Esophagus squamous epithelium (tissue), 5 donors: Measurements from ENCODE around the gene CPXM2. TPM values are rescaled to one million over a fixed set of nuclear protein-coding genes. Genes with fewer than 3 reads are reported as not detected.
"Not testable (repeated sequence)": the region's sequence is repeated elsewhere in the genome, so short reads cannot be mapped to it uniquely, and the experiment has no call there.

ENCODE experiments used
- DNase-seq: peaks from one replicate; lab custom pipeline; 2025; lab: John Stamatoyannopoulos, UW
- H3K27ac ChIP-seq, 4 donors: fragments of 200-600 bp; sonication (generic); one replicate each; pipeline ENCODE4 v1.5.1; 2016 to 2019; ENCODE audit warnings: mild to moderate bottlenecking in 1 of 4
- H3K27me3 ChIP-seq, 4 donors: fragments of 200-600 bp; sonication (generic); 1 replicate in 3 of 4; 2 replicates in 1 of 4; pipeline versions ENCODE4 v1.5.1 to v1.6.0; 2017 to 2021; ENCODE audit warnings: antibody characterized with exemption in 1 of 4
- H3K36me3 ChIP-seq, 3 donors: fragments of 200-600 bp; sonication (generic); one replicate each; pipeline ENCODE4 v1.5.1; 2016 to 2019
- H3K4me1 ChIP-seq, 3 donors: fragments of 200-600 bp; sonication (generic); one replicate each; pipeline ENCODE4 v1.5.1; 2017 to 2019
- H3K4me3 ChIP-seq, 4 donors: fragments of 200-600 bp; sonication (generic); 1 replicate in 3 of 4; 2 replicates in 1 of 4; pipeline ENCODE4 v1.5.1; 2016 to 2019; ENCODE audit warnings: mild to moderate bottlenecking in 2 of 4, moderate library complexity in 1 of 4
- H3K9me3 ChIP-seq, 3 donors: fragments of 200-600 bp; sonication (generic); one replicate each; pipeline ENCODE4 v1.5.1; 2016 to 2019
- CTCF ChIP-seq, 6 experiments: fragments of 450-650 bp in 4 of 6; fragments of 200-600 bp in 2 of 6; sonication (generic) in 2 of 6; IDR thresholded peaks; one replicate each; pipeline ENCODE4 v1.5.1; 2016 to 2019; ENCODE audit warnings: antibody characterized with exemption in 6 of 6, mild to moderate bottlenecking in 4 of 6, moderate library complexity in 4 of 6
- POLR2A ChIP-seq, 4 donors: fragments of 450-650 bp; IDR thresholded peaks; one replicate each; pipeline ENCODE4 v1.6.1; 2017; ENCODE audit warnings: antibody characterized with exemption in 4 of 4, mild to moderate bottlenecking in 4 of 4, moderate library complexity in 3 of 4
- WGBS, 2 donors: methylation state at CpG; one replicate each; pipeline ENCODE4 v1.1.5; 2018; 5-methylcytosine and 5-hydroxymethylcytosine counted together
- intact Hi-C: fragments of 100-400 bp; cut with DNase I; formaldehyde crosslinking; loops from one replicate; pipeline ENCODE4 v1.15.0; 2022
- total RNA-seq, 4 donors: library from RNA; depleted of rRNA; stranded (reverse); fragments of >200 nt; gene quantifications; one replicate each; pipeline ENCODE4 v1.1.0, GENCODE V29; 2016
- donor health status: DM: yes; HTN: yes; CAD: no.

Gene CPXM2
- total RNA-seq, 4 donors from 2014 or later, result 2.5 to 9.2 (median 3.0) TPM

GRCh38 chr10:123741711-123742110 is 149.9 kb downstream of the CPXM2 start:
- no peak for DNase-seq
- TF ChIP-seq CTCF (IDR thresholded peaks at IDR 0.05) (no peak), POLR2A (IDR thresholded peaks at IDR 0.05) (no peak)

GRCh38 chr10:123741146-123741545 is 150.5 kb downstream of the CPXM2 start:
- no peaks in the 10 kb centered on the region for H3K9me3 ChIP-seq
- DNase-seq, result no peak
- H3K4me1 ChIP-seq, result peaks cover 0 to 5% (median 0%) of the 10 kb centered on the region in 3 donors
- TF ChIP-seq CTCF (IDR thresholded peaks at IDR 0.05) (no peak), POLR2A (IDR thresholded peaks at IDR 0.05) (no peak)
- H3K36me3 ChIP-seq, result no peaks in the 10 kb centered on the region
- no peak overlapping the region for H3K4me3 ChIP-seq
- 77 to 83% methylated on average over 3 to 7 of the region's 7 CpGs for WGBS, 2 donors
- no peak overlapping the region for H3K27ac ChIP-seq
- peaks cover 0 to 9% (median 0%) of the 10 kb centered on the region in 4 donors for H3K27me3 ChIP-seq
- intact Hi-C loops, result no loop called here

More at GRCh38 chr10:123741711-123742110, 149.9 kb downstream of the CPXM2 start:
- Histone ChIP-seq H3K27ac (no peak overlapping the region), H3K4me3 (no peak overlapping the region), H3K4me1 (peaks cover 0 to 5% (median 0%) of the 10 kb centered on the region in 3 donors), H3K9me3 (no peaks in the 10 kb centered on the region), H3K27me3 (peaks cover 0 to 9% (median 0%) of the 10 kb centered on the region in 4 donors), H3K36me3 (no peaks in the 10 kb centered on the region)
- intact Hi-C loops, result no loop called here
- WGBS, 2 donors, result 50 to 85% methylated on average over 2 to 4 of the region's 5 CpGs

- H3K9me3 ChIP-seq, intact Hi-C loops, H3K27ac ChIP-seq, H3K27me3 ChIP-seq, H3K36me3 ChIP-seq, H3K4me1 ChIP-seq, H3K4me3 ChIP-seq, DNase-seq: not testable (repeated sequence)
- 45 to 88% methylated on average over 4 of the region's 4 CpGs for WGBS, 2 donors
Measured at GRCh38 chr10:123736917-123737316, 154.7 kb downstream of the CPXM2 start.

GRCh38 chr10:123729523-123729922 is 162.1 kb downstream of the CPXM2 start:
- no peaks in the 10 kb centered on the region for H3K9me3 ChIP-seq
- H3K36me3 ChIP-seq, result no peaks in the 10 kb centered on the region
- H3K4me3 ChIP-seq, result no peak overlapping the region
- intact Hi-C loops, result no loop called here
- WGBS, 2 donors, result 62 to 65% methylated on average over 5 to 6 of the region's 6 CpGs
- no peak overlapping the region for H3K27ac ChIP-seq
- no peak for TF ChIP-seq CTCF (IDR thresholded peaks at IDR 0.05)
- no peak for DNase-seq
- no peaks in the 10 kb centered on the region for H3K27me3 ChIP-seq
- no peaks in the 10 kb centered on the region for H3K4me1 ChIP-seq

GRCh38 chr10:123726836-123727235 is 164.8 kb downstream of the CPXM2 start:
- Histone ChIP-seq H3K9me3 (no peaks in the 10 kb centered on the region), H3K4me3 (no peak overlapping the region), H3K27ac (no peak overlapping the region), H3K36me3 (no peaks in the 10 kb centered on the region), H3K4me1 (no peaks in the 10 kb centered on the region), H3K27me3 (no peaks in the 10 kb centered on the region)
- WGBS, 2 donors, result 65 to 85% methylated on average over 2 of the region's 2 CpGs
- TF ChIP-seq CTCF (IDR thresholded peaks at IDR 0.05) (no peak), POLR2A (IDR thresholded peaks at IDR 0.05) (no peak)
- DNase-seq, result no peak
- intact Hi-C loops, result no loop called here

- 47 to 64% methylated on average over 1 to 2 of the region's 3 CpGs for WGBS, 2 donors
- TF ChIP-seq CTCF (IDR thresholded peaks at IDR 0.05) (no peak), POLR2A (IDR thresholded peaks at IDR 0.05) (no peak)
- Histone ChIP-seq H3K27me3 (no peaks in the 10 kb centered on the region), H3K27ac (no peak overlapping the region), H3K4me1 (no peaks in the 10 kb centered on the region), H3K36me3 (no peaks in the 10 kb centered on the region), H3K9me3 (no peaks in the 10 kb centered on the region), H3K4me3 (no peak overlapping the region)
- intact Hi-C loops, result no loop called here
- no peak for DNase-seq
Measured at GRCh38 chr10:123726381-123726780, 165.2 kb downstream of the CPXM2 start.
